Activated CD8-positive, alpha-beta memory T cell treated with anti-CD3 and anti-CD28 coated beads, Interleukin-2, amount 50 U/mL, for 24 hours (primary cell): ENCODE results near the gene RABL2A.
"Not testable (repeated sequence)": the region's sequence is repeated elsewhere in the genome, so short reads cannot be mapped to it uniquely, and the experiment has no call there.

Experiments
- DNase-seq: peaks from one replicate; pipeline ENCODE4 v3.0.0-alpha.2; 2020; ENCODE audit errors: extremely low read depth

RABL2A gene

GRCh38 chr2:113685471-113685870 lies 58.4 kb downstream of the RABL2A start:
- DNase-seq, result no peak

- DNase-seq, result no peak
These were observed 59.5 kb downstream of the RABL2A start for GRCh38 chr2:113686537-113686936.

- DNase-seq, result not testable (repeated sequence)
These were observed 63.8 kb downstream of the RABL2A start for GRCh38 chr2:113690871-113691270.
